GM12878 (cell line): ENCODE measurements around the gene MUC5B. TPM values are rescaled to one million over a fixed set of nuclear protein-coding genes. Genes with fewer than 3 reads are reported as not detected.

Experiments
- ATAC-seq: fragments of 200-7000 bp; cut with Tn5 transposase; 3 replicates; pipeline ENCODE4 v1.9.1; 2020; ENCODE audit warnings: mild to moderate bottlenecking, moderate library complexity
- Bru-seq: library from RNA; stranded (reverse); fragments of 400-500 nt; gene quantifications from one replicate; lab custom pipeline; 2021; lab: Mats Ljungman, UMichigan
- BruChase-seq, 2 experiments: library from RNA; stranded (reverse); fragments of 400-500 nt; gene quantifications; one replicate each; lab custom pipeline; 2021; lab: Mats Ljungman, UMichigan
- BruUV-seq: library from RNA; stranded (reverse); fragments of 400-500 nt; replicated peaks from 2 replicates; lab custom pipeline; 2021; lab: Mats Ljungman, UMichigan
- CTCF ChIA-PET: fragments of 300-600 bp; sonication (Branson Sonifier 250); formaldehyde crosslinking; extraction: SDS; loops from one replicate; lab custom pipeline; 2021; ENCODE audit warnings: inconsistent platforms; lab: Yijun Ruan, JAX
- POLR2A ChIA-PET: fragments of 350-600 bp; formaldehyde crosslinking; extraction: SDS; loops from one replicate; lab custom pipeline; 2021; ENCODE audit warnings: inconsistent platforms; lab: Charles Lee
- RAD21 ChIA-PET: fragments of 300-600 bp; sonication (Branson Sonifier 250); formaldehyde crosslinking; loops from one replicate; lab custom pipeline; 2023; ENCODE audit warnings: antibody characterized with exemption; ENCODE audit not compliant: unreplicated experiment; lab: Charles Lee
- SMC1A ChIA-PET: fragments of 300-600 bp; sonication (Branson Sonifier 250); formaldehyde crosslinking; loops from one replicate; lab custom pipeline; 2023; ENCODE audit not compliant: unreplicated experiment, uncharacterized antibody; lab: Charles Lee
- DNase-seq: peaks from one replicate; pipeline ENCODE4 v3.0.0-alpha.2; 2011; ENCODE audit warnings: low read depth, low spot score
- FAIRE-seq: peaks from 3 replicates; lab custom pipeline; 2011; peaks lifted over from hg19 to GRCh38; lab: Jason Lieb, UNC
- H2AFZ ChIP-seq: 2 replicates; pipeline ENCODE4 v1.6.0; 2011; ENCODE audit warnings: low read depth, low read length, control low read depth; ENCODE audit not compliant: control insufficient read depth
- H3K27ac ChIP-seq: 2 replicates; pipeline ENCODE4 v1.5.1; 2011; ENCODE audit warnings: control low read depth; ENCODE audit not compliant: control insufficient read depth, insufficient read depth
- H3K27me3 ChIP-seq, 2 experiments: replicated peaks in 1 of 2; 2 replicates each; pipeline versions ENCODE4 v1.6.0 to v1.6.1; 2011; ENCODE audit warnings: low read length in 1 of 2; ENCODE audit not compliant: control insufficient read depth in 2 of 2, insufficient read depth in 2 of 2
- H3K36me3 ChIP-seq, 2 experiments: 2 replicates each; pipeline ENCODE4 v1.5.1; 2011; ENCODE audit warnings: low read length in 1 of 2; ENCODE audit not compliant: control insufficient read depth in 2 of 2, insufficient read depth in 2 of 2
- H3K4me1 ChIP-seq: 2 replicates; pipeline ENCODE4 v1.6.1; 2011; ENCODE audit warnings: mild to moderate bottlenecking, low read length, moderate library complexity, mixed read lengths; ENCODE audit not compliant: control insufficient read depth, insufficient read depth
- H3K4me2 ChIP-seq: 2 replicates; pipeline ENCODE4 v1.6.0; 2011; ENCODE audit warnings: control low read depth; ENCODE audit not compliant: control insufficient read depth, insufficient read depth
- H3K4me3 ChIP-seq: fragments of 200-600 bp; sonication (generic); 2 replicates; pipeline ENCODE4 v1.5.1; 2016
- H3K79me2 ChIP-seq: 2 replicates; pipeline ENCODE4 v1.6.0; 2011; ENCODE audit warnings: low read length; ENCODE audit not compliant: control insufficient read depth, insufficient read depth
- H3K9ac ChIP-seq: 2 replicates; pipeline ENCODE4 v1.8.0; 2011; ENCODE audit warnings: low read length, control low read depth, mixed read lengths; ENCODE audit not compliant: control insufficient read depth, insufficient read depth
- H3K9me3 ChIP-seq: replicated peaks from 3 replicates; pipeline ENCODE4 v1.5.1; 2011; ENCODE audit warnings: mild to moderate bottlenecking, low read length; ENCODE audit not compliant: control insufficient read depth, insufficient read depth
- H4K20me1 ChIP-seq: 2 replicates; pipeline ENCODE4 v1.6.0; 2011; ENCODE audit not compliant: control insufficient read depth, insufficient read depth
- BCLAF1 ChIP-seq: fragments of 450-650 bp; IDR thresholded peaks from 2 replicates; pipeline ENCODE4 v1.6.1; 2017; ENCODE audit warnings: antibody characterized with exemption, mild to moderate bottlenecking, moderate library complexity
- BHLHE40 ChIP-seq, 2 experiments: fragments of 450-650 bp in 1 of 2; IDR thresholded peaks; 2 replicates each; pipeline ENCODE4 v1.6.1; 2011 to 2017; ENCODE audit warnings: low read depth in 2 of 2, borderline replicate concordance in 1 of 2, improper control_type of control experiment in 1 of 2, low read length in 1 of 2, mild to moderate bottlenecking in 1 of 2
- EP300 ChIP-seq, 2 experiments: fragments of 150-350 bp in 1 of 2; IDR thresholded peaks; 2 replicates each; pipeline ENCODE4 v1.6.1; 2011 to 2012; ENCODE audit warnings: low read depth in 2 of 2, low read length in 2 of 2, borderline replicate concordance in 1 of 2, improper control_type of control experiment in 1 of 2, inconsistent platforms in 1 of 2; ENCODE audit not compliant: control insufficient read depth in 1 of 2
- RELA ChIP-seq: fragments of 450-650 bp; IDR thresholded peaks from 2 replicates; pipeline ENCODE4 v1.8.0; 2014; ENCODE audit warnings: borderline replicate concordance; ENCODE audit not compliant: partially characterized antibody
- RELB ChIP-seq: fragments of 450-650 bp; IDR thresholded peaks from 2 replicates; pipeline ENCODE4 v1.6.1; 2017; ENCODE audit warnings: low read depth, mild to moderate bottlenecking, moderate library complexity
- SP1 ChIP-seq: IDR thresholded peaks from one replicate; pipeline ENCODE4 v1.6.1; 2011; ENCODE audit warnings: low read depth, low read length
- TCF12 ChIP-seq: IDR thresholded peaks from 2 replicates; pipeline ENCODE4 v1.6.1; 2011; ENCODE audit warnings: low read depth, mild to moderate bottlenecking, low read length
- WGBS: methylation state at CpG from one replicate; pipeline ENCODE4 v1.1.6; 2016; ENCODE audit warnings: low lambda C conversion rate; ENCODE audit not compliant: insufficient replicate concordance, insufficient coverage; ENCODE audit errors: missing lambda C conversion rate; 5-methylcytosine and 5-hydroxymethylcytosine counted together
- in situ Hi-C: fragments of 300-500 bp; cut with MboI; formaldehyde crosslinking; loops from 9 replicates; pipeline ENCODE4 v1.14.3; 2018; ENCODE audit warnings: mixed read lengths
- intact Hi-C: fragments of 100-400 bp; cut with micrococcal nuclease; formaldehyde crosslinking; loops from one replicate; pipeline ENCODE4 v1.14.2; 2022; ENCODE audit not compliant: unreplicated experiment
- long read RNA-seq, 2 experiments: library from polyadenylated mRNA; unstranded; transcript quantifications; one replicate each; pipeline ENCODE4 v2.0.0, GENCODE V29; 2019 to 2020
- polyA minus RNA-seq, 3 experiments: library from RNA; depleted of rRNA, polyadenylated mRNA; stranded (reverse); fragments of >200 nt; gene quantifications; 2 replicates each; pipeline ENCODE4 v1.2.3, GENCODE V29; 2011
- polyA plus RNA-seq, 11 experiments: library from polyadenylated mRNA; depleted of rRNA in 4 of 11; unstranded in 6 of 11; stranded (reverse) in 5 of 11; fragments of >200 nt; fragmentation: Nextera tagmentation in 4 of 11; fragmentation: Illumina TruSeq in 1 of 11; extraction: Ambion mirVana in 4 of 11; extraction: Trizol in 1 of 11; gene quantifications; 1 replicate in 1 of 11; 2 replicates in 10 of 11; pipeline versions ENCODE4 v1.2.1 to v1.2.3, GENCODE V29; 2011 to 2016; ENCODE audit warnings: inconsistent platforms in 2 of 11, missing spikeins in 2 of 11, low read depth in 1 of 11
- total RNA-seq, 4 experiments: library from RNA; depleted of rRNA in 3 of 4; stranded (reverse); fragments of >200 nt in 3 of 4; fragmentation: Illumina TruSeq in 1 of 4; extraction: Trizol in 1 of 4; gene quantifications; 2 replicates each; pipeline versions ENCODE4 v1.2.1 to v1.2.3, GENCODE V29; 2013 to 2021
- TF ChIP-seq, protein P1 (sequence below): fragments of 450-650 bp; formaldehyde crosslinking; IDR thresholded peaks from 2 replicates; pipeline ENCODE4 v1.4.0; 2022; ENCODE audit warnings: mild to moderate bottlenecking, moderate library complexity
- TF ChIP-seq, protein P2 (sequence below): IDR thresholded peaks from 2 replicates; pipeline ENCODE4 v1.6.1; 2012; ENCODE audit warnings: low read depth, low read length, improper control_type of control experiment

Gene MUC5B
- total RNA-seq (2013; cell fraction: nucleolus; rRNA removed): not detected in 2 replicates
- not detected in 2 replicates for total RNA-seq (2014; rRNA removed)
- total RNA-seq (2014; rRNA removed; fragmentation: Illumina TruSeq; extraction: Trizol): not detected in 2 replicates
- total RNA-seq (2021): 1.5 TPM in 2 replicates
- 0.03 TPM for polyA plus RNA-seq (2011; ENCODE audit: low read depth)
- not detected in 2 replicates for polyA plus RNA-seq (2011; rRNA removed)
- polyA plus RNA-seq (2011; cell fraction: cytosol; rRNA removed): not detected in 2 replicates
- not detected in 2 replicates for polyA plus RNA-seq (2011; cell fraction: nucleus; rRNA removed)
- 0.03 and 0.14 TPM in 2 replicates for polyA plus RNA-seq (2012)
- polyA plus RNA-seq (2014; fragmentation: Illumina TruSeq; extraction: Trizol): not detected in 2 replicates
- polyA plus RNA-seq (2014; fragmentation: Nextera tagmentation; extraction: Ambion mirVana): not detected
- not detected in 2 replicates for polyA plus RNA-seq (2014; rRNA removed)
- polyA plus RNA-seq (2016; fragmentation: Nextera tagmentation; extraction: Ambion mirVana): not detected
- polyA minus RNA-seq (2011; rRNA and poly(A)+ RNA removed): not detected in 2 replicates
- polyA minus RNA-seq (2011; cell fraction: cytosol; rRNA and poly(A)+ RNA removed): not detected in 2 replicates
- polyA minus RNA-seq (2011; cell fraction: nucleus; rRNA and poly(A)+ RNA removed): not detected in 2 replicates
- Bru-seq, nascent RNA: not detected
- percentile 3 among the genes with signal in this experiment for BruChase-seq, experiment 1, labeled RNA remaining after a 6-hour chase
- BruChase-seq, experiment 2, labeled RNA remaining after a 2-hour chase: percentile 8 among the genes with signal in this experiment
- long read RNA-seq, experiment 1: 0 reads
- long read RNA-seq, experiment 2: 0 reads

GRCh38 chr11:1222491-1223345 lies at the start of gene MUC5B:
TSS of gene MUC5B (plus strand) at chr11:1223066. CDS start at chr11:1223124, 58 bp downstream.
- ChIA-PET SMC1A (no interaction called here), POLR2A (no interaction called here), RAD21 (no interaction called here), CTCF (no interaction called here)
- intact Hi-C loops: no loop called here
- H3K27ac ChIP-seq: no peak within 1 kb of the TSS
- FAIRE-seq (no peak), DNase-seq (no peak), ATAC-seq (no peak)
- H3K4me2 ChIP-seq: no peak within 1 kb of the TSS
- H3K27me3 ChIP-seq: no peaks in the 10 kb centered on the region
- H3K36me3 ChIP-seq: no peaks in the 10 kb centered on the region
- no peaks in the 10 kb centered on the region for H3K79me2 ChIP-seq
- H3K9me3 ChIP-seq: no peaks in the 10 kb centered on the region
- 46% methylated on average over 22 of the region's 36 CpGs for WGBS
- no peak within 1 kb of the TSS for H3K4me3 ChIP-seq
- no peaks in the 10 kb centered on the region for H4K20me1 ChIP-seq
- no peak within 1 kb of the TSS for H3K9ac ChIP-seq
- H2AFZ ChIP-seq: no peak within 1 kb of the TSS
- H3K4me1 ChIP-seq: no peaks in the 10 kb centered on the region
- BruUV-seq: no TSS peak
- in situ Hi-C loops: no loop called here
- TF ChIP-seq BHLHE40 (IDR thresholded peaks at IDR 0.05; ENCODE audit: borderline replicate concordance in 1 of 2, low read depth in 2 of 2, low read length in 1 of 2) (no peak), BCLAF1 (no peak), SP1 (no peak), RELB (no peak), EP300 (IDR thresholded peaks at IDR 0.05; ENCODE audit: borderline replicate concordance in 1 of 2, control insufficient read depth in 1 of 2, low read depth in 2 of 2, low read length in 2 of 2) (no peak), RELA (no peak), TCF12 (no peak)
- TF ChIP-seq, protein P1, sequence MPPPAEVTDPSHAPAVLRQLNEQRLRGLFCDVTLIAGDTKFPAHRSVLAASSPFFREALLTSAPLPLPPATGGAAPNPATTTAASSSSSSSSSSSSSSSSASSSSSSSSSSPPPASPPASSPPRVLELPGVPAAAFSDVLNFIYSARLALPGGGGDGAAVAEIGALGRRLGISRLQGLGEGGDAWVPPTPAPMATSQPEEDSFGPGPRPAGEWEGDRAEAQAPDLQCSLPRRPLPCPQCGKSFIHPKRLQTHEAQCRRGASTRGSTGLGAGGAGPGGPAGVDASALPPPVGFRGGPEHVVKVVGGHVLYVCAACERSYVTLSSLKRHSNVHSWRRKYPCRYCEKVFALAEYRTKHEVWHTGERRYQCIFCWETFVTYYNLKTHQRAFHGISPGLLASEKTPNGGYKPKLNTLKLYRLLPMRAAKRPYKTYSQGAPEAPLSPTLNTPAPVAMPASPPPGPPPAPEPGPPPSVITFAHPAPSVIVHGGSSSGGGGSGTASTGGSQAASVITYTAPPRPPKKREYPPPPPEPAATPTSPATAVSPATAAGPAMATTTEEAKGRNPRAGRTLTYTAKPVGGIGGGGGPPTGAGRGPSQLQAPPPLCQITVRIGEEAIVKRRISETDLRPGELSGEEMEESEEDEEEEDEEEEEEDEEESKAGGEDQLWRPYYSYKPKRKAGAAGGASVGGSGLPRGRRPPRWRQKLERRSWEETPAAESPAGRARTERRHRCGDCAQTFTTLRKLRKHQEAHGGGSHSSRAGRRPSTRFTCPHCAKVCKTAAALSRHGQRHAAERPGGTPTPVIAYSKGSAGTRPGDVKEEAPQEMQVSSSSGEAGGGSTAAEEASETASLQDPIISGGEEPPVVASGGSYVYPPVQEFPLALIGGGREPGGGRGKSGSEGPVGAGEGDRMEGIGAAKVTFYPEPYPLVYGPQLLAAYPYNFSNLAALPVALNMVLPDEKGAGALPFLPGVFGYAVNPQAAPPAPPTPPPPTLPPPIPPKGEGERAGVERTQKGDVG (CRISPR knock-in tag): no peak
- TF ChIP-seq, protein P2, sequence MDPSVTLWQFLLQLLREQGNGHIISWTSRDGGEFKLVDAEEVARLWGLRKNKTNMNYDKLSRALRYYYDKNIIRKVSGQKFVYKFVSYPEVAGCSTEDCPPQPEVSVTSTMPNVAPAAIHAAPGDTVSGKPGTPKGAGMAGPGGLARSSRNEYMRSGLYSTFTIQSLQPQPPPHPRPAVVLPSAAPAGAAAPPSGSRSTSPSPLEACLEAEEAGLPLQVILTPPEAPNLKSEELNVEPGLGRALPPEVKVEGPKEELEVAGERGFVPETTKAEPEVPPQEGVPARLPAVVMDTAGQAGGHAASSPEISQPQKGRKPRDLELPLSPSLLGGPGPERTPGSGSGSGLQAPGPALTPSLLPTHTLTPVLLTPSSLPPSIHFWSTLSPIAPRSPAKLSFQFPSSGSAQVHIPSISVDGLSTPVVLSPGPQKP: no peak
